Nephron progenitor cell (in vitro differentiated cells): ENCODE measurements around the gene STMN3.

ENCODE experiments used
- DNase-seq: peaks from one replicate; pipeline ENCODE4 v3.0.0; 2021
- H3K27ac Mint-ChIP-seq: 2 replicates; pipeline ENCODE4 v1.8.0; 2021; ENCODE audit warnings: mild to moderate bottlenecking, moderate library complexity, mixed read lengths
- H3K27me3 Mint-ChIP-seq: 2 replicates; pipeline ENCODE4 v1.8.0; 2021; ENCODE audit warnings: mild to moderate bottlenecking, low read depth, mixed read lengths; ENCODE audit not compliant: poor library complexity
- H3K36me3 Mint-ChIP-seq: 2 replicates; pipeline ENCODE4 v1.8.0; 2021; ENCODE audit warnings: low read depth, mixed read lengths
- H3K4me1 Mint-ChIP-seq: 2 replicates; pipeline ENCODE4 v1.8.0; 2021; ENCODE audit warnings: mixed read lengths
- H3K4me3 Mint-ChIP-seq: 2 replicates; pipeline ENCODE4 v1.8.0; 2021; ENCODE audit warnings: mild to moderate bottlenecking, moderate library complexity, mixed read lengths
- H3K9me3 Mint-ChIP-seq: 2 replicates; pipeline ENCODE4 v1.8.0; 2021; ENCODE audit warnings: mild to moderate bottlenecking, moderate library complexity, mixed read lengths
- CTCF ChIP-seq: fragments of 200-600 bp; sonication (generic); IDR thresholded peaks from 2 replicates; pipeline ENCODE4 v1.5.0; 2021; ENCODE audit warnings: antibody characterized with exemption

STMN3 gene

GRCh38 chr20:63624486-63624885, 28.7 kb downstream of the STMN3 start:
- Mint-ChIP-seq H3K27me3 (peaks cover 3% of the 10 kb centered on the region), H3K4me1 (peaks cover 38% of the 10 kb centered on the region), H3K36me3 (peaks cover 39% of the 10 kb centered on the region), H3K9me3 (no peaks in the 10 kb centered on the region), H3K4me3 (no peak overlapping the region), H3K27ac (peak overlapping the region; percentile 48)
- no peak for DNase-seq
- no peak for TF ChIP-seq CTCF

GRCh38 chr20:63622732-63623131, 30.5 kb downstream of the STMN3 start:
- peaks cover 3% of the 10 kb centered on the region for H3K27me3 Mint-ChIP-seq
- H3K9me3 Mint-ChIP-seq = no peaks in the 10 kb centered on the region
- H3K4me1 Mint-ChIP-seq = peaks cover 22% of the 10 kb centered on the region
- DNase-seq = no peak
- H3K36me3 Mint-ChIP-seq = peaks cover 47% of the 10 kb centered on the region
- peak overlapping the region; percentile 6 for H3K27ac Mint-ChIP-seq
- no peak for TF ChIP-seq CTCF
- H3K4me3 Mint-ChIP-seq = no peak overlapping the region

GRCh38 chr20:63622096-63622495, 31.1 kb downstream of the STMN3 start:
- no peak overlapping the region for H3K4me3 Mint-ChIP-seq
- H3K27ac Mint-ChIP-seq = no peak overlapping the region
- H3K4me1 Mint-ChIP-seq = peaks cover 22% of the 10 kb centered on the region
- peaks cover 51% of the 10 kb centered on the region for H3K36me3 Mint-ChIP-seq
- DNase-seq = no peak
- no peak for TF ChIP-seq CTCF
- no peaks in the 10 kb centered on the region for H3K9me3 Mint-ChIP-seq
- peaks cover 3% of the 10 kb centered on the region for H3K27me3 Mint-ChIP-seq

- H3K9me3 Mint-ChIP-seq = peaks cover 9% of the 10 kb centered on the region
- H3K27me3 Mint-ChIP-seq = peaks cover 3% of the 10 kb centered on the region
- peaks cover 62% of the 10 kb centered on the region for H3K36me3 Mint-ChIP-seq
- peaks cover 22% of the 10 kb centered on the region for H3K4me1 Mint-ChIP-seq
- no peak for TF ChIP-seq CTCF
- peak overlapping the region; percentile 31 for H3K4me3 Mint-ChIP-seq
- DNase-seq = no peak
- H3K27ac Mint-ChIP-seq = peak overlapping the region; percentile 66
Measured at GRCh38 chr20:63620991-63621390, 32.2 kb downstream of the STMN3 start.

- Mint-ChIP-seq H3K27me3 (peaks cover 3% of the 10 kb centered on the region), H3K27ac (peak overlapping the region; percentile 69), H3K9me3 (peaks cover 21% of the 10 kb centered on the region), H3K36me3 (peaks cover 72% of the 10 kb centered on the region), H3K4me3 (no peak overlapping the region), H3K4me1 (peaks cover 18% of the 10 kb centered on the region)
- TF ChIP-seq CTCF = no peak
- DNase-seq = no peak
Measured at GRCh38 chr20:63619505-63619904, 33.7 kb downstream of the STMN3 start.

GRCh38 chr20:63619086-63619485, 34.1 kb downstream of the STMN3 start:
- no peak for DNase-seq
- no peak for TF ChIP-seq CTCF
- Mint-ChIP-seq H3K4me3 (no peak overlapping the region), H3K9me3 (peaks cover 24% of the 10 kb centered on the region), H3K27ac (peak overlapping the region; percentile 91), H3K4me1 (peaks cover 18% of the 10 kb centered on the region), H3K36me3 (peaks cover 73% of the 10 kb centered on the region), H3K27me3 (peaks cover 3% of the 10 kb centered on the region)
